Suppressor macrophage treated with lipopolysaccharide for 1 hour (primary cell): Measurements from ENCODE around the gene CLDN5.

Experiments used
- DNase-seq, 3 donors: peaks; one replicate each; pipeline ENCODE4 v3.0.0-alpha.2; 2020 to 2022

CLDN5 gene

DNA sequence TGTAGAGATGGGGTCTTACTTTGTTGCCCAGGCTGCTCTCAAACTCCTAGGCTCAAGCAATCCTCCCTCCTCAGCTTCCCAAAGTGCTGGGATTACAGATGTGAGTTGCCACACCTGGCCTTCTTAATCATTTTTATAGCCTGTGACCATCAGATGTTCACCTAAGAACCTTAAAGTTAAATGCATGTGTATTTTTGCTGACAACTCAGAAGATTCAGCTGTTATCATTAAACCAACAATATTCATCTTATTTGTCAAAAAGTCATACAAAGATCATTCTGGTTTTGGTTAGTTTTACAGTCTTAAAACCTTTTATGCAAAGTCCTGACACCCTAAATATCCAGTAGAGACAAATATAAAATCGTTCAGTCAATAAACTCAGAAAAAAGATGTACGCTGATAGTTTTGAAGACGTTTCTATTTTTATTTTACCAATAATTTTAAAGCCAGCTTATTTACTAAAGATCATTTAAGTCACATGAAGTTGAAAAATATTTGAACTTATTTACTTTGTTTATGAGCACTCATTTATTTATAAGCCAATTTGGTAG lies 22.2 kb downstream of the CLDN5 start:
- DNase-seq = no peak

DNA sequence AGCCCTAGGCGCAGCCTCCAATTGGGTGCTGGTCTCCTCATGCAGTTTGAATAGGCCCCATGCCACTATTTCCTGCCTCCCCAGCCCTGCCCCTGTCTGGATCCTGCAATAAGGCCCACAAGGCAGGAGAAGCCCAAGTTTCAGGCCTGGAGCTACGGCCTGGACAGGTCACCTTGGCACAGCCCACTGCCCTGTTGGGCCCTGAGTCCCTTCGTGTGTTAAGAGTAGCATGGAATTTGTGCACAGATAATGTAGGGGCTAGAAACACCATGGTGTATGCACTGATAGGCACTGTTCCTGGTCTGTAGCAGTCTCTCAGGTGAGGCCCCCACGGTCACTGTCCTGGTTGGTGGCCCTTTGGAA lies 24.3 kb downstream of the CLDN5 start:
- DNase-seq = no peak

DNA sequence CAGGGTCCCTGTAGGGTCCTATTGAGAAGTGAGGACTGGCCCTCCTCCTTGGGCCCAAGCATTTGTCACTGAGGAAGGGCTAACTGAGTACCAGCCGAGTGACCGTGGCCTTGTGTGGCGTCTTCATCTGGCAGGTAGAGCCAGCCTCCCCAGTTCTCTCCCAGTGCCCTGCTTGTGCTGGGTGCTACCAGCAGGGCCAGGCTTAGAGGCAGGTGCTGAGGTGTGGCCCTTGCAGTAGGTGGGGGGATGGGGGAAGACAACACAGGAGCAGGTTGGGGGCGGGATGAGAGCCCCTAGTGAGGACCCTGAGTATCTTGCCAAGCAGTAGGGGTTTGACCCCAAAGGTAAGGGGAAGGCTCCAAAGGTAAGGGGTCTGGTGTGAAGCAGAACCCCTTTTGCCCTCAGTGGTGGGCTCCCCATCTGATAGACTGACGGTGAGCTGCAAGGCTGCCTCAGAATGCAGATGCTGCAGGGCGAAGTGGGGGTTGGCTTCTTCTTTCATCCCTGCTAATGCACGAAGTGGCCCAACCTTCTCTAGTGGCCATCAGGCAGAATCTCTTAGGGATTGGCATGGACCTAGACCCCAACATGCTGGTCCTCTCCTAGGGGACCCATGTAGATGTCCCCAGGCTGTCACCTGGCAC lies 24.9 kb downstream of the CLDN5 start:
- no peak for DNase-seq

DNA sequence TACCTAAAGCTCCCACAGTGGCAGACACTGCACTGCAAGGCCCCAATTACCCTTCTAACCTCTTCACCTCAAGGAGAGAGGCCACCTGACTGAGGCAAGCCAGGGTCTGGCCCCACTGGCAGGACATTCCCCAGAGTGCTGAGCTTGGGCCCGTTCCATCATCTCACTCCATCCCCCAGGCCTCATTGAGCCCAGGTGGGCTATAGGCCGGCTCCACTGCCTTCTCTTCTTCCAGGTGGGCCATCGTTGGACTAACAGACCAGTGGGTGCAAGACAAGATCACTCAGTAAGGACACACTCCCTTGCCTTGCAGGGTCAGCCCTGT lies 25.4 kb downstream of the CLDN5 start:
- no peak for DNase-seq

DNA sequence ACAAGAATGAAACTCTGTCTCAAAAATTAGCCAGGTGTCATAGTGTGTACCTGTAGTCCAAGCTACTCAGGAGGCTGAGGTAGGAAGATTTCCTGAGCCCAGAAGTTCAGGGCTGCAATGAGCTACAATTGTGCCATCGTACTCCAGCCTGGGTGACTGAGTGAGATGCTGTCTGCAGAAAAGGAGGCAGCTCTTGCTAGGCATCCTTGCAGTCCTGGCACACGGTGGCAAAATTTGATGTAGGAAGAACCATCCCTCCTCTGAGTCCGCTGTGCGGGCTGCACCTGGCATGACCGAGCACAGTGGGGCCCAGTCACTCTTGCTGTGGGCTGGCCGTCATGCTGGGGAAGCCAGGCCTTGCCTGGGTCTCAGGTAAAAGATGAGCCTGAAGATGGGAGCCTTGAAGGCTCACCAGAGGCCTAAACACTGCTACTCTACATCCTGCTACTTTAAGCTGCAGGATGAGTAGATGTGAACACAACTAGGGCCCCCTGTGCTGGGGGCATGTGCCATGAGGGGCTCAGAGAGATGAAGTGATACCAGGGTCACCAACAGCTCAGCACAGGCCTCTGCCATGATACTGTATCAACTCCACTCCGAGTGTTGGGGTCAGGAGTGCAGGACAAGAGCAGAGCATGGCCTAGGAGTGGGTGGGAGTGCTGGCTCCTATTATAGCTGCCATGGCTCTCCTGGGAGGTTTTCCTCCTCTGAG lies 25.9 kb downstream of the CLDN5 start:
- DNase-seq = no peak

DNA sequence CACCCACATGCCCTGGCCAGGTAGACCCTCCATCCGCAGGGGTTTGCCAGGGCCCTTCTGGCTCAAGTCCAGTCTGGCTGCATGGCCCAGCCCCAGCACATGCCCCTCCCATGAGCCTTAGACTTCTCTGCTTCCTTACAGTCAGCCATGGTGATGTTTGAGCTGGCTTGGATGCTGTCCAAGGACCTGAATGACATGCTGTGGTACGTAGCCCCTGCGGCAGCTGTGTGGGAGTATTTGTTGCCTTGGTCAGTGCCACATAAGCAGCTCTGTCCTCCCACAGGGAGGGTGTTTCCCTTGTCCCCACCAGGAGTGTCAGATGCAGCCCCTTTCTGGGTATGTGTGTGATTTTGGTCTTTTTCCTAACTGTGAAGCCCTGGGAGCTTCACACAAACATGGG lies 27.0 kb downstream of the CLDN5 start:
- DNase-seq = peak in 1 of 3 donors; percentile 20

DNA sequence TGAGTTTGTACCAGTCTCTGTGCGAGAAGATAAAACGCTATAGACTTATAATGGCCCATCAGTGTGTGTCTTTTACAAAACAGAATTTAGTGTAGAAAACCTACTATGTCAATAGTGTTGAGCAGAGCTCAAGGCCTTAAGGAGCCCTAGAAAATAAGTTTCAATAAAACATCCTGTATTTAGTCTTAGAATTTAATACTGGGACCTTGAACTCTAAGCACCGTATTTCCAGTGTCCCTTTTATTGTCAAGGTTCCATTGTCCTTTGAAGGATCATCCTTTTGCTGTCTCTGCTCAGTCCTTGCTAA lies 27.9 kb downstream of the CLDN5 start:
- no peak for DNase-seq

DNA sequence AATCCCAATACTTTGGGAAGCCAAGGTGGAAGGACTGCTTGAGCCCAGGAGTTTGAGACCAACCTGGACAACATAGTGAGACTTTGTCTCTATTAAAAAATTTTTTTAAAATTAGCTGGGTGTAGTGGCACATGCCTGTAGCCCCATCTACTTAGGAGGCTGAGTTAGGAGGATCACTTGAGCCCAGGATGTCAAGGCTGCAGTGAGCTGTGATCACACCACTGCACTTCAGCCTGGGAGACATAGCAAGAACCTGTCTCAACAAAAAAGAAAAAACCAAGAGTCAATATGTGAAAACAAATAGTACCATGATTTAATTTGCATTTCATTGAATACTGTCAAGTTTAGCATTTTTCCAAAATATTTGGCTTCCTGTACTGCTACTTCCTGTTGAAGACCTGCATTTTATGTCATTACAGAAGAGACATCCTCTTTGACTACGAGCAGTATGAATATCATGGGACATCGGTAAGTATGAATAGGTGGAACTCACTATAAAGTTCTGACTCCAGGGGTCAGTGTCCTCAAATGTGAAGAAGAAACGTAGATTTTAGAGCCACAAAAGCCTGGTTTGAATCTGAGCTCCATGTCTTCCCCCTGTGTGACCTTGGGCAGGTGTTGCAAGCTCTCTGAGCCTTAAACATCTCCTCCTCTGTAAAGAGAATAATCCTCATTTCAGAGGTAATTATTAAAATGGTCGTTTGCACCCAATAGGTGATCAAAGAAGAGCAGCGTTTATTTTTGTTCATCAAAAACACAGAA lies 28.5 kb downstream of the CLDN5 start:
- peak in 1 of 3 donors; percentile 29 for DNase-seq

DNA sequence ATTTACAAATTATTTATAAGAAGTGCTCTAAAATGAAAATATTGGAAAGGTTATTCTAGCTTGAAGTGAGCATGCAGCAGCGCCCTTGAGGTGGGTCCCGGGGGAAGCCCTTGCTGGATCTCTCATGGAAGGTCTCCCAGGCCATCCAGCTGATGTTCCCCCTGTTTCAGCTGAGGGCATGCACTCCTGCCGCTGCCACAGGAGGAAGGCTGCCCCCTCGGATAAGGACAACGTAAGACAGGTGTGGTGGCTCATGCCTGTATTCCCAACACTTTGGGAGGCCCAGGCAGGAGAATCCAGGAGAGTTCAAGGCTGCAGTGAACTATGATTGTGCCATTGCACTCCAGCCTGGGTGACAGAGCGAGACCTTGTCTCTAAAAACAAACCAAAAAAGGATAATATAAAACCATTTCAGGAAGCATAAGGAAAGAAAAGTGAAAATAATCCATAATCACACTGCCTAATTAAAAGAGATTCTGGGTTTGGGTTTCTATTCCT lies 29.5 kb downstream of the CLDN5 start:
- no peak for DNase-seq

DNA sequence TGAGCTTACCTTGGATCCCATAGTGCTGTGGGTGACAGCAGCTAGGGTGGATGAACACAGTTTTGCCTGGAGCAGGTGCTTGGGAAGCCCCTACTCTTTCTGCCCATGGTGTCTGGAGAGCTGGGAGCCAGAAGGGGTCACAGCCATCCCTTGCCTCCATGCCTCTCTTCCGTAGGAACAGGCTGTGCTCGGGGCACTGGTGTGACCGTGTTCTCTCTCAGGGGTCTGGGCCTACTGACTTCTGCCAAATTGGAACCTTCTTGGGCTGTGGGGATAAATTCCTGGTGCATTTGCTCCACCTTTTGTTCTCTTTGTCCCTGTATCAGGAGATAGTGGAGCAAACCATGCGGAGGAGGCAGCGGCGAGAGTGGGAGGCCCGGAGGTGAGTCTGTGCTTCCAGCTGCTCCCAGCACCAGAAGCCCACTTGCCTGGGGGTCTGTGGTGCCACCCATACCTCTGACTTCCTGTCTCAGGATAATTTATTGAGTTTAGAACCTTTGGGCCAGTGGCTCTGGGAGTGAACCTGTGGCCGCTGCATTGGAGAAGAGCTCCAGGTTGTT lies 30.1 kb downstream of the CLDN5 start:
- no peak for DNase-seq

DNA sequence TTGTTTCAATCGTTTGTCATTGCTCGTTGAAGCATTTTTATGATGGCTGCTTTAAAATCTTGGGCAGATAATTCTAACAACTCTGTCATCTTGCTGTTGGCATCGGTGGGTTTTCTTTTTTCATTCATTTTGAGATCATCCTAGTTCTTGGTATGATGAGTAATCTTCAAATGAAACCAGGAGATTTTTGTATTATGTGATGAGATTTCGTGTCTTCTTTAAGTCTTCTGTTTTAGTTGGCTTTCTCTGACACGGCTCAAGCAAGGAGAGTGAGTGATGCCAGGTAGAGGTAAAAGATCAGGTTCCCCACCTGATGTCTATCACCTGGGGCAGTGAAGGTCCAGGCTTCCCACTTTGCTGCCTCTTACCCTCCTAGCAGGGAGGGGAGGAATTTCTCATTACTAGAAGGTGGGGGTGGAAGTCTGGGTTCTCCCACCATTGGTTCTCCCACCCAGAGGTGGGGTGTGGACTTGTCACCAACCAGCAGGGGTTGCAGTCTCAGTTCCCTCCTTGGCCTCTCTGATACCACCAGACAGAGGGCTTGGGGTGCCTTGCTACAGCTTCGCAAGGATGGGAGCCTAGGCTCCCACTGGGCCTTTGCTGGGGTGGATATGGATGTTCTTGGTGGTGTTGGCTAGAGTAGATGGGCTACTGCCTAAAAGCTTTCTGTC lies 31.6 kb downstream of the CLDN5 start:
- no peak for DNase-seq

DNA sequence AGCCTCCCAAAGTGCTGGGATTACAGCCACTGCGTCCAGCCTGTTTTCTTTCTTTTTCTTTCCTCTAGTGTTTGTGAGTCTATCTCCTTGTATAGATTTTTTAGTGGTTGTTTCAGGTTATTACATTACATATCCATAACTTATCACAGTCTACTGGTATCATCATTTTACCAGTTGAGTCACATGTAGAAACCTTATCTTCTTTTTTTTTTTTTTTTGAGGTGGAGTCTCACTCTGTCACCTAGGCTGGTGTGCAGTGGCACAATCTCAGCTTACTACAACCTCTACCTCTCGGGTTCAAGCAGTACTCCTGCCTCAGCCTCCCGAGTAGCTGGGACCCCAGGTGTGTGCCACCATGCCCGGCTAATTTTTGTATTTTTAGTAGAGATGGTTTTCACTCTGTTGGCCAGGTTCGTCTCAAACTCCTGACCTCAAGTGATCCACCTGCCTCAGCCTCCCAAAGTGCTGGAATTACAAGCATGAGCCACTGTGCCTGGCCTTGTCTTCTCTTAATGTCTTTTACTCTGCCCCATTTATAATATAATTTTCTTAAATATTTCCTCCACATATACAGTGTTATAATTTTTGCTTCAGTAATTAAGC lies 33.5 kb downstream of the CLDN5 start:
- DNase-seq = no peak

DNA sequence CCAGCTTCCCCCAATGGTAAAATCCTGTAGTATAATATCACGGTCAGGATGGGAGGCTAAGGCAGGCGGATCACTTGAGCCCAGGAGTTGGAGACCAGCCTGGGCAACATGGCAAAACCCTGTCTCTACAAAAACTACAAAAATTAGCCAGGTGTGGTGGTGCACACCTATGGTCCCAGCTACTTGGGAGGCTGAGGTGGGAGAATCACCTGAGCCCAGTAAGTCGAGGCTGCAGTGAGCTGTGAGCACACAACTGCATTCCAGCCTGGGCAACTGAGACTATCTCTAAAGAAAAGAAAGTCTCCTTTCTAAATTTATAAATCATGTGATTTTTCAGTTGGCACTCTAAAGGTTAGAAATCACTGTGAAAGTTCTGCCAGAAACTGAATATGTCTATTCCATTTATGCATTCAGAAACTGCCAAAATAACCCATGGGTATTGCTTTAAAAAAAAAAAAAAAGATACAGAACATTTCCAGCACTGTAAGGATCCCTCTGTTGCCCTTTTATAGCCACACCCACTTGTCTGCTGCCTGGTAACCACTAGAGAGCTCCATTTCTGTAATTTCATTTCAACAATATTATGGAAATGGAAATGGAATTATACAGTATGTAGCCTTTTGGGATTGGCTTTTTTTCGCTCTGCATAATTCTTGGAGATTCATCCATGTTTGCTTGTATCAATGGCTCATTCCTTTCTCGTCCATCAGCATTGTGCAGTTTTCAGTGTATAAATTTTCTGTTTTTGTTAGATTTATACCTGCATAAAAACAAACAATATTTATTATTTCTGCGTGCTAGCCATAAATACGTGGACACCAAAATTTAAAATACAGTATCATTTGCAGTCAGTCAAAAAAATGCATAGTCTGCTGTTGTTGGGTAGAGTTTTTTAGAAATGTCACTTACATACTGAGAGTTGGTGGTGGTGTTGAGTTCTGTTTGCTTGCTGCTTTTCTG lies 35.0 kb downstream of the CLDN5 start:
- DNase-seq = peak in 2 of 3 donors; percentile 20 to 25

DNA sequence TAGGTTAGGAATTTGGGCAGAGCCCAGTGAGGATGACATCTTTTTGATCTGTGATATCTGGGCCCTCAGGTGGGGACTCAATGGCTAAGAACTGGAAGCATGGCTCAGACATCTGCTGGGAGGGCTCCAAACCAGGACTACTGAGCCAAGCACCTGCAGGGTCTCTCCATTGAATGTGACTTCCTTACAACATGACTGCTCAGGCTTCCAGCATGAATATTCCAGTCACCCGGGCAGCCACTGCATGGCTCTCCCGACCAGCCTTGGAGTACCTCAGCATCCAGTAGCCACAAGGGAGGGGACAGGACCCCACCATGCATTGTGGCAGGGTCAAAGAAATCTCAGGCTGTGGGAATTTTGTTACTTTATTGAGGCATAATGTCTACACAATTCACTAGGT lies 35.9 kb downstream of the CLDN5 start:
- DNase-seq = no peak

DNA sequence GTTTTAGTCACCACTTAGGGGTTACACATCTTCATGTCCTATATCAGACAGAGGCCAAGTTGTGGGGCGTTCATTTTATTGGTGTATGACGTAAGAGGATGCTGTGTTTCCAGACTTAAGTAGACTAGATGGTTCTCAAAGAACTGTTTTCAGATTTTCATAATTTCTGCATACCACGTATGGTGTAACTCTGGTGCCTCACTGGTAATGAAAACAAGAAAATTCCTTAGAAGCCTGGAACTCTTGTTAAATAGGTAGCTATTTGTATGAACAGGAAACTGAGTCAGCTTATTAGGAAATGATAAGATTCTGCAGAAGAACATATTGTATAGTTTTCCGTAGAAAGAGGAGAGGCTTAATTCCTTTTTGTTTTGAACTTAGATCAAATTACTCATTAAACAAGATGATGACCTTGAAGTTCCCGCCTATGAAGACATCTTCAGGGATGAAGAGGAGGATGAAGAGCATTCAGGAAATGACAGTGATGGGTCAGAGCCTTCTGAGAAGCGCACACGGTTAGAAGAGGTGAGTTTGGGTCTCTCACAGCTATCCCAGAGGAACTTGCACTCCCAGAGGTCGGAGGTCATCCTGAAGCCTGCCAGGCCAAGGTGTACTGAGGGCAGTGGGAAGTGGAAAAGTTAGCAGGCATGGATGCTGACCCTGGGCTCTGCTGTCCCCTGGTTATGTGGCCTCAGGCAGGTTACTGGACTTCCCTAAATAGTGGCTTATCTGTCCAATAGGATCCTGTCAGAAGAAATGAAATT lies 40.5 kb downstream of the CLDN5 start:
- no peak for DNase-seq

DNA sequence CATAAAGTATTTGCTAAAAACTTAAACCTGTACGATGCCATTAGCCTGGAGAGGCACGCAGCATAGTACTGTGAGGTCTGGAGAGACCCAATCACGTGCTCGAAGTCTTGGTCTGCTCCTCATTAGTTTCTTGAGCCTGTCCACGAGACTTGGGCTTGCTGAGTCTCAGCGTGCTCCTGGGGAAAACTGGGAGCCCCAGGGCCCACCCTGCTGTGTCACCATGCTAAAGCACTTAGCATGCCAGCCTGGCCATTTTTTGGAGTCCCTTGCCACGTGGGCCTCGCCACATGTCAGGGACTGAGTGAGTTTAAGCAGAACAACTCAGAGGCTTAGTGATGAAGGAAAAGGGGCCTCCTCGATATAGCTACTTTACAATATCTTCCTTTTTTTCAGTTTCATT lies 41.9 kb downstream of the CLDN5 start:
- DNase-seq = no peak

DNA sequence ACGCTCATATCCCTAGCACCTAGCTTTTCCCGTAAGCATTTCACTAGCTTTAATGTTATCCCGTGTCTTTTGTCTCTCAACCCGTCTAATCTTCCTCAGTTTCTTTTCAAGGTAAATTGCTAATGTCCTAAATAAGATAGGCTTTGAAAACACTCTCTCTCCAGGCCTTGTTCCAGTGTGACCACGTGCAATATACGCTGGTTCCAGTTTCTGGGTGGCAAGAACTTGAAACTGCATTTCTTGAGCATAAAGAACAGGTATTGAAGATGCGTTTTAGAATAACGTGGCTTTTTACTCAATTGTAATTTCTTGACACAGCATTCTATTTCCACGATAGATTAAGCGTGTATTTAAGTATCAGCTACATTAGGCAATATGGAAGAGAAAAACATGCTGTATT lies 43.4 kb downstream of the CLDN5 start:
- no peak for DNase-seq

DNA sequence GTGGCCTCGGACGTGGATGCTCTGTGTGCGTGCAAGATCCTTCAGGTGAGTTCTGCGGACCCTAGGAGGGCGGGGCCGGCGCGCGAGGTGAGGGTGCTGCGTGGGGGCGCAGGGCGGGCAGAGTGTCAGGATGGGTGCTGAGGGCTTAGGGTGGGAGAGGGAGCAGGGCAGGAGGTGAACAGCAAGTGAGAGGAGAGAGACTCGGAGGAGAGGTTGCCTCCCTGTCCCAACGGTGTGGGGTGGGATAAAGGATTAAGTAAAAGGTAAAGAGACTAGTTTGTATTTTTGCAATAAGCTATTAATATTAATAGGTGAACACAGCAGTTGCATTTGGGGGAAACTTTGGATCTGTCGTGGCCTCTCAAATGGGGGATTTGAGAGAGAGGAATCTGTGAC lies 44.0 kb downstream of the CLDN5 start:
- DNase-seq = no peak

DNA sequence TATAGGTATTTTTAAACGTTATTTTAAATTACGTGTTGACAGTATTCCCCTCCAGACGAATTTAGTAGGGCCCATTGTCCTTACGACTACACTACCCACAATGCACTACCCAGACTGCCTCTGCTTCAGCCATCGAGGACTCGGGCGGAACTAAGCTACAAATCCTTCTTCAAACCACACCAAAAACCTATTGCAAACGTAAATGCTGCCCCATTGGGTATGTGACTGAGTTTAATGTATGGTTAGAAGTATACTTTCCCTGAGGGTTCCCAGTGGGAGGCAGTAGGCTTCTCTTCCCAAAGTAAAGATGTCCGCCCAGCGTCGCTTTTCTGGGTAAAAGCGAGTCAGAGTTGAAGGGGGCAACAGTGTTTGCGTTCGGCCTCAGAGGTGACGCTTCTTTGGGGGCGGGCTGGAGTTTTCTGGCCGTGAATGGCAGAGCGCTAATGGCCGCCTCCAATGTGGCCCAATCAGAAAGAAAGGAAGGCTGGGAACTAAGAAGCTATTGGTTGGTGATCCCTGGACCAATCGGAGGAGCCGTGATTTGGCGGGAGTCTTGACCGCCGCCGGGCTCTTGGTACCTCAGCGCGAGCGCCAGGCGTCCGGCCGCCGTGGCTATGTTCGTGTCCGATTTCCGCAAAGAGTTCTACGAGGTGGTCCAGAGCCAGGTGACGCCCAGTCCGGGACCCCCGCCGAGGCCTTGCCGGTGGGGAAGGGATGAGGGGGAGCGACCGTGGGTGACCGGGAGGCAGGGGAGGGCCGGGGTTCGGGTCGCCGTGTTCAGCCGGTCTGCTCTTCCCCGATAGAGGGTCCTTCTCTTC lies 44.6 kb downstream of the CLDN5 start, which contains the start of gene CDC45:
CDC45 (plus strand) TSS at position 566 of the 818 bp plus-strand sequence; CDS start at position 615, 49 bp downstream.
- peak; percentile 97 to 99 (median 98) for DNase-seq
